ENCODE measurements around the gene CHRNB2.
A peak's percentile ranks its signal among the peaks of the same experiment; 100 is the strongest.

The CHRNB2 gene

DNA sequence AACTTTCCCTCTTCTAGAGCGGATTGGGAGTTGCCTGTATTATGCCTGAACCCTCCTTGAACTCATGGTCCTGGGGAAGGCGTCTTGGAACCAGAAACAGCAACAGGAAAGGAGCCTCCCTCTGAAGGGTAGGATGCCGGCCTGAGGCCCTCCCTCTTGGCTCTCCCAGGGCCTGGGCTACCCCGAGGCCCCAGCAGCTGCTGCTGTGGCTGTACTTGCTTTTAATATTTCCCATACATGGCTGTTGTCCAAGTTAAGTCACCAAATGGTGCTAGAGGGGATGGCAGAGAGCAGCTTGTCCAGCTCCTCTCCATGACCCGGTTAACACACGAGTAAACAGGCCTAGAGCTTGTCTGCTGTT lies 10.5 kb downstream of the CHRNB2 start:
- no peak for DNase-seq (ENCODE audit: extremely low read depth in 1 of 2, low read depth in 1 of 2)

GRCh38 chr1:154579374-154579773 lies 11.8 kb downstream of the CHRNB2 start:
- DNase-seq (ENCODE audit: extremely low read depth in 1 of 2, low read depth in 1 of 2), result no peak

- no peak for DNase-seq (ENCODE audit: extremely low read depth in 1 of 2, low read depth in 1 of 2)
Observed at GRCh38 chr1:154581766-154582165, 14.2 kb downstream of the CHRNB2 start.

DNA sequence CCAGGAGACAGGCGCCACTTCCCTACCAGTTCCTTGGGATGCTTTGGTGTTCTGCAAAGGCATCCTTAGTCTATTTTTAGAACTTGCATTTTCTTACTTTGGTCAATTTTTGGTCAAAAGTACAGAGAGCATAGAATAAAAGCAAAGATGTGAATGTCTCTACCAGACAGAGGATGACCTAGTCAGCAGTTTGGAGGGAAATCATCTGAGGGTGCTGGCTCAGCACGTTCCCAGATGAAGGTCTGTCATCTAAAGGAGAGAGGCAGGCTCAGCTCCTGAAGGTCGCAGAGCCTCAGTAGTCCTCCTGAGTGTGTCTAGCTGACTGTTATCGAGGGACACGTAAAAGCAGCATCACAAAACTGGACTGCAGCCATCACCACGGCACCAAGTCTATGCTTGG lies 15.3 kb downstream of the CHRNB2 start:
- no peak for DNase-seq (ENCODE audit: extremely low read depth in 1 of 2, low read depth in 1 of 2)

DNA sequence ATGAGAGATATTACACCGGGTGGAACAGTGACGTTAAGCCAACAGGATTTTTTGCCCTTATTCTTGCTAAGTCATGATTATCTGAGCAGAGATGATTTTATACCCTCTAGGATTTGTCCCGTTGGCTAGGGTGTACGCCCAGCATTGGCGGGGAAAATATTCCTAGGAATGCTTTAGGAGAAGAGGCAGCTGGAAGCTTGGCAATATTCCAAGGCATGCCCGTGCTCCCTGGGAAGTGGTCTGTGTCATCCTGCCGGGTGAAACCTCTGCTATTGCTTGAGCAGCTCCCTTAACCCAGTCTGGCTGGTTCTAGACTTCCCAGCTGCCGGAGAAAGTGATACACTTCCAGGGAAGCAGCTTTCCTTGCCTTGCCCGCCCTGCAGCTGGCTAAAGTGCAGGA lies 16.2 kb downstream of the CHRNB2 start:
- DNase-seq (ENCODE audit: extremely low read depth in 1 of 2, low read depth in 1 of 2), result no peak

GRCh38 chr1:154584267-154584994 lies 16.9 kb downstream of the CHRNB2 start:
- DNase-seq (ENCODE audit: extremely low read depth in 1 of 2, low read depth in 1 of 2), result no peak

- no peak for DNase-seq (ENCODE audit: extremely low read depth in 1 of 2, low read depth in 1 of 2)
Observed at GRCh38 chr1:154586231-154586630, 18.7 kb downstream of the CHRNB2 start.

GRCh38 chr1:154586641-154587040 lies 19.1 kb downstream of the CHRNB2 start:
- DNase-seq (ENCODE audit: extremely low read depth in 1 of 2, low read depth in 1 of 2), result no peak

DNA sequence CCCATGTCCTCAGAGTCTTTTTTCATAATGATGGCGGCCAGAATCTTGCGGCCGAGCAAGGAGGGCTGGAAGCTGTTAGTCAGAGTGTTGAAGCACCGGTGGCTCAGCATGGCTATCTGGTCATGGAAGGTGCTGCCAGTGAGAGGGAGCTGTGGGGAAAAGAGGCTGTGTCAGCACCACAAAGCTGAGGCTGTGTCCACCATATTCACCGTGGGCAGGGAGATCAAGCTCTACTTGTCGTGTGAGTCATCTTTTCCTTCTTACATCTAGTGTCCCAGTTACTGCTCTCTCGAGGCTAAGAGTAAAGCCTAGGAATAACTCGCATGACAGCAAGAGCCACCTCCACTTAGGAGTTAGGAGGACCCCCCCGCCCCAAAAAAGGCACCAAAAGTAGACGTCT lies 22.2 kb downstream of the CHRNB2 start:
- DNase-seq (ENCODE audit: extremely low read depth in 1 of 2, low read depth in 1 of 2), result no peak

DNA sequence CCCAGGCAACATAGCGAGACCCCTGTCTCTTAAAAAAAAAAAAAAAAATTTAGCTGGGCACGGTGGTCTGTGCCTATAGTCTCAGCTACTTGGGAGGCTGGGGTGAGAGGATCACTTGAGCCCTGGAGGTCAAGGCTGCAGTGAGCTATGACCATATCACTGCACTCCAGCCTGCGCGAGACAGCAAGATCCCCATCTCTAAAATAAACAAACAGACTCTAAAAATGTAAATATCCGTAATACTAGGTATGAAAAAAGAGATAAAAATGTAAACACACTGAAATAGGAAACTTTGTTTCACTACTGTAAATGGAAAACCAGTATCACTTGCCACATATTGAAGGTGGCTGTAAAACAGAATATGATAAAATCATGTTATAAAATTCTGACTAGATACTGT lies 23.2 kb downstream of the CHRNB2 start:
- DNase-seq (ENCODE audit: extremely low read depth in 1 of 2, low read depth in 1 of 2), result no peak

DNA sequence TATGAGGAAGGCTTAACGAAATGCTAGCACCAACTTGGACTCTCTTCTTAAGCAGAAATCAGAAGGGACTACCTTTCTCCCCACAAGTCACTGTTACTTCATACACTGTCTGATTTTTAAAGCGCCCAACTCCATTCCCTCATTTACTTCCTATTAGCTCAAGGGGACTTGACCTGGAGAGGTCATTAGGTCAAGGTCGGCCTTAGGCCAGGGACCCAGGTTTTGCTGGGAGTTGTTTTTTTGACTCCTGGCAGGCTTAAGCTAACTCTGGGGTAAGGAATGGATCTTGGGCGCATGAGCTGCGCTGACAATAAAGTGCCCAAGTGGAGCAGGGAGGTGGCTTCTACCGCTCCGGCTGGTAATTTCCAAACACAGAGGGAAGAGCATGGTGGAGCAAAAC lies 23.6 kb downstream of the CHRNB2 start:
- DNase-seq (ENCODE audit: extremely low read depth in 1 of 2, low read depth in 1 of 2), result no peak

- DNase-seq (ENCODE audit: extremely low read depth in 1 of 2, low read depth in 1 of 2), result no peak
Observed at GRCh38 chr1:154593390-154593789, 25.8 kb downstream of the CHRNB2 start.

GRCh38 chr1:154594811-154595210 lies 27.2 kb downstream of the CHRNB2 start:
- DNase-seq (ENCODE audit: extremely low read depth in 1 of 2, low read depth in 1 of 2), result no peak

DNA sequence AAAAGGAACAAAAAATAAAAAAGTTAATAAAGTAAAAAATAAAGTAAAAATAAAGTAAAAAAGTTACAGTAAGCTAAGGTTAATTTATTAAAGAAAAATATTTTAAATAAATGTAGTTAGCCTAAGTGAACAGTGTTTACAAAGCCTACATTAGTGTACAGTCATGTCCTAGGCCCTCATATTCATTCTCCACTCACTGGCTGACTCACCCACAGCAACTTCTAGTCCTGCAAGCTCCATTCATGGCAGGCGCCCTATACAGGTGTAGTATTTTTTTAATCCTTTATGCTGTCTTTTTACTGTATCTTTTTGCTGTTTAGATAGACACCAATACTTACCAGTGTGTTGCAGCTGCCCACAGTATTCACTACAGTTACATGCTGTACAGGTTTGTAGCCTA lies 28.0 kb downstream of the CHRNB2 start:
- DNase-seq (ENCODE audit: extremely low read depth in 1 of 2, low read depth in 1 of 2), result no peak

GRCh38 chr1:154598871-154599635 lies 31.5 kb downstream of the CHRNB2 start:
- DNase-seq (ENCODE audit: extremely low read depth in 1 of 2, low read depth in 1 of 2), result no peak

GRCh38 chr1:154599658-154600057 lies 32.1 kb downstream of the CHRNB2 start:
- no peak for DNase-seq (ENCODE audit: extremely low read depth in 1 of 2, low read depth in 1 of 2)

DNA sequence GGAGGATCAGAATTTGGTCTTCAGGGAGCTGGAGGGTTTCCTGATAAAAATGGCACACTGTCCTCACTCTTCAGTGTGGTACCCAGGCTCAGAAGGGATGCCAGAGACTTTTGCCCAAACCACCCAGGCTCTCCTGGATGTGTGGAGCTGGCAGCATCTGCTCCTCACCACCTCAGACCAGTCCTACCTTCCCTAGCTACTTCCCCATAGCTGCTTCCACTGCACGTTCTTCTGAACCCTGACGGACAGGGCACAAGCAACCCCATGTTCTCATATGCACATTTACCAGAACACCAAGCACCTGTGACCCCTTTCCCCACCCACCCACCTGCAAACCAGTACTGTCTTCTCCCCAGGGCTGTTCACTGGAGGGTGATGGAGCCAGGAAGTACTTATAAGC lies 35.7 kb downstream of the CHRNB2 start:
- no peak for DNase-seq (ENCODE audit: extremely low read depth in 1 of 2, low read depth in 1 of 2)

DNA sequence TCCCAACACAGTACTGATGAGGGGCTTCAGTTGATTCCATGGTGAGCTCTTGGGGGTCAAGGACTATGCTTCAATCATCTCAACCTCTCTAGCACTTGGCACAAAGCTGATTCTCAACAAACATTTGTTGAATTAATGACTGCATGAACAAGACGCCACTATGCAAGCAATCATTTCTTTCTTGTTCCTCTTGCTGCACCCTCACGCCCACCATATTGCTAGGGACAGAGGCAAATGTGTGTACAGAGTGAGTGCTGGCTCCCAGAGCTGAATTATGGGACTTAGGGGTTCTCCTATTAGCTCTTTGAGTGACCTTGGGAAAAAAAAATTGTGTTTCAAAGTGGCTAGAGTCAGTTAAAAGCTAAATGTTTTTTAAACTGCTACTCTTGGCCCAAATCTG lies 38.0 kb downstream of the CHRNB2 start:
- DNase-seq (ENCODE audit: extremely low read depth in 1 of 2, low read depth in 1 of 2), result no peak

GRCh38 chr1:154607106-154607608 lies 39.6 kb downstream of the CHRNB2 start:
- no peak for DNase-seq (ENCODE audit: extremely low read depth in 1 of 2, low read depth in 1 of 2)

DNA sequence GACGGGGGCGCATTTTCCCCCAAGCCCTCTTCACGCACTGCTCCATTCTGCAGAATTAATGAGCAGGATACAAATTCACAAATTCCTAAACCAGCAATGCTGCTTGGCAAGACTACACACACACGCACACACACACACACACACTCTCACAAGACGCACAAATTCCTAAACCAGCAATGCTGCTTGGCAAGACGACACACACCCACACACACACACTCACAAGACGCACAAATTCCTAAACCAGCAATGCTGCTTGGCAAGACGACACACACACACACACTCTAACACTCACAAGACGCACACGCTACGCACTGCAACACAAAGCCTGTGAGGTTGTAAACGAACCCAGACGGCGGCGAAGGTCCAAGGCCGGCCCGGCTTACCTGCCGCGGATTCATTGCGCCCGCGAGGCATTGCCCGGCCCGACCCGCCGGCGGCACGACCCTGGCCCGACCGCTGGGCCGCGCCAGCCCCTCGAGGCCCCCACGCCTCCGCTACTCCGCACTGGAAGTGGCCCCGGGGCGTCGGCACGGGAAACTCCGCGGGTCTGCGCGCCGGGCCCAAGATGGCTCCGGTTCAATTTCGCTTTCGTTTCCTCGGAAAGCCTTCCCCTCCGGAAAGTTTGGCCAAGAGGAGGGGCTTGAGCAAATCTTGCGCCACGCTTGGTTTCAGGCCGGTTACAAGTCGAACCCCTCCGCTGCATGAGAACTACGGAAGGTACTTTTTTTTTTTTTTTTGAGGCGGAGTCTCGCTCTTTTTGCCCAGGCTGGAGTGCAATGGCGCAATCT lies 40.2 kb downstream of the CHRNB2 start, which contains the start of gene ADAR:
ADAR (minus strand) TSS at position 578 of the 788 bp plus-strand sequence; CDS start at position 398, 180 bp downstream.
- DNase-seq (ENCODE audit: extremely low read depth in 1 of 2, low read depth in 1 of 2), result peak; percentile 73 to 90
